ELF-1 (cell line): ENCODE results near the gene THTPA.
"Not testable (repeated sequence)": the region's sequence is repeated elsewhere in the genome, so short reads cannot be mapped to it uniquely, and the experiment has no call there.

Experiments
- DNase-seq: peaks from one replicate; pipeline ENCODE4 v3.0.0-alpha.2; 2016; ENCODE audit warnings: low read depth, low spot score

THTPA gene

GRCh38 chr14:23583761-23584526 is 27.9 kb downstream of the THTPA start:
- not testable (repeated sequence) for DNase-seq

- DNase-seq = not testable (repeated sequence)
Measured at GRCh38 chr14:23584527-23585203, 28.6 kb downstream of the THTPA start.

- DNase-seq = peak; percentile 92
Measured at GRCh38 chr14:23588884-23589598, 33.0 kb downstream of the THTPA start.

- DNase-seq = no peak
Measured at GRCh38 chr14:23589606-23590005, 33.5 kb downstream of the THTPA start.

GRCh38 chr14:23590198-23590597 is 34.1 kb downstream of the THTPA start:
- DNase-seq = no peak

GRCh38 chr14:23594191-23594590 is 38.1 kb downstream of the THTPA start:
- not testable (repeated sequence) for DNase-seq

- DNase-seq = no peak
Measured at GRCh38 chr14:23600322-23600707, 44.2 kb downstream of the THTPA start.

- DNase-seq = no peak
Measured at GRCh38 chr14:23600806-23601205, 44.7 kb downstream of the THTPA start.

- DNase-seq = no peak
Measured at GRCh38 chr14:23601424-23601823, 45.4 kb downstream of the THTPA start.

- no peak for DNase-seq
Measured at GRCh38 chr14:23601845-23602180, 45.7 kb downstream of the THTPA start.

GRCh38 chr14:23602181-23603095 is 46.4 kb downstream of the THTPA start:
- no peak for DNase-seq

- no peak for DNase-seq
Measured at GRCh38 chr14:23603103-23603502, 47.0 kb downstream of the THTPA start.

GRCh38 chr14:23604148-23604547 is 48.1 kb downstream of the THTPA start:
- no peak for DNase-seq

GRCh38 chr14:23604675-23605170 is 48.7 kb downstream of the THTPA start:
- no peak for DNase-seq

GRCh38 chr14:23605931-23606585 is 50.0 kb downstream of the THTPA start:
- no peak for DNase-seq

- DNase-seq = no peak
Measured at GRCh38 chr14:23608454-23608853, 52.4 kb downstream of the THTPA start.

GRCh38 chr14:23609001-23609400 is 52.9 kb downstream of the THTPA start:
- DNase-seq = no peak

GRCh38 chr14:23609411-23610089 is 53.5 kb downstream of the THTPA start:
- DNase-seq = not testable (repeated sequence)
